Panc1 (cell line): ENCODE measurements around the gene BAMBI.

ENCODE experiments used
- CTCF ChIP-seq: fragments of 450-650 bp; IDR thresholded peaks from 2 replicates; pipeline ENCODE4 v1.5.1; 2017; ENCODE audit warnings: mild to moderate bottlenecking
- TCF7L2 ChIP-seq: IDR thresholded peaks from 2 replicates; pipeline ENCODE4 v1.6.1; 2011; ENCODE audit warnings: mild to moderate bottlenecking, low read depth, low read length, inconsistent platforms

- TF ChIP-seq CTCF, result no peak
- no peak for TF ChIP-seq TCF7L2
These were observed 14.7 kb downstream of the BAMBI start for GRCh38 chr10:28692050-28692449.
